ENCODE data around the gene LZTR1.
"Not testable (repeated sequence)": the region's sequence is repeated elsewhere in the genome, so short reads cannot be mapped to it uniquely, and the experiment has no call there.

Gene LZTR1

DNA sequence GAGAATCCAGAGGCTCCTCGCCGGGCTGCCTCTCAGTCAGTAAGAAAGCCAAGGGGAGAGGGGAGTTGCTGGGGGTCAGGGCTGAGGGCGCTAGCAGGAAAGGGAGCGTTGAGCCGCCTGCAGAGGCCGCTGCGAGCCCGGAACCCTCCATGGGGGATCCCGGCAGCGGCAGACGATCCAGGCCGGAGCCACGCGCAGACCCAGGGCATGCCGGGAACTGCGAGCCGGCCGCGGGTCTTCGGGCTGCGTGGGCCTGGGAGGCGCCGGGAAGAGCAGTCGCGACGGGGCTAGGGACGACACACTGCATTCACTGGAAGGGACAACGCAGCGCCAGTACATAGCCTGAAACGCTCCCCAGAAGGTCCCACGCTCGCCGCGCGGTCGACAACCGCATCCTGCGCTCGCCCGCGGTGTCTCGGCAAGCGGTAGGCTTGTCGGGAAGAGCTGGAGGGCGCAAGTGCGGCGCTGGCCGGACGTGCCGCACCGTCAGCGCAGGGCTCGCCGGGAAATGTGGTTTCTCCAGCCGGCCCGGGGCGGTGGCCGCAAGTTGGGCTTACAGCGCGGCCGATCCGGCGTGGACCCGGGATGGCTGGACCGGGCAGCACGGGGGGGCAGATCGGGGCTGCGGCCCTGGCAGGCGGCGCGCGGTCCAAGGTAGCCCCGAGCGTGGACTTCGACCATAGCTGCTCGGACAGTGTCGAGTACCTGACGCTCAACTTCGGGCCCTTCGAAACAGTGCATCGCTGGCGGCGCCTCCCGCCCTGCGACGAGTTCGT lies at the start of gene LZTR1:
LZTR1 (plus strand) TSS at position 511 of the 776 bp plus-strand sequence; CDS start at position 586, 75 bp downstream.
- DNase-seq, result peak; percentile 37 to 66 (median 60)

DNA sequence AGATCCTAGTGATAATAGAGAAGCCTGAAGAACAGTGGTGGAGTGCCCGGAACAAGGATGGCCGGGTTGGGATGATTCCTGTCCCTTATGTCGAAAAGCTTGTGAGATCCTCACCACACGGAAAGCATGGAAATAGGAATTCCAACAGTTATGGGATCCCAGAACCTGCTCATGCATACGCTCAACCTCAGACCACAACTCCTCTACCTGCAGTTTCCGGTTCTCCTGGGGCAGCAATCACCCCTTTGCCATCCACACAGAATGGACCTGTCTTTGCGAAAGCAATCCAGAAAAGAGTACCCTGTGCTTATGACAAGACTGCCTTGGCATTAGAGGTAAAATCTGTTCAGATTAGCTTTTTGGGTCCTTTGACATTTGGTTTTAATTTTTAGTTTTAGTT lies 48.2 kb upstream of the LZTR1 start:
- no peak for DNase-seq

DNA sequence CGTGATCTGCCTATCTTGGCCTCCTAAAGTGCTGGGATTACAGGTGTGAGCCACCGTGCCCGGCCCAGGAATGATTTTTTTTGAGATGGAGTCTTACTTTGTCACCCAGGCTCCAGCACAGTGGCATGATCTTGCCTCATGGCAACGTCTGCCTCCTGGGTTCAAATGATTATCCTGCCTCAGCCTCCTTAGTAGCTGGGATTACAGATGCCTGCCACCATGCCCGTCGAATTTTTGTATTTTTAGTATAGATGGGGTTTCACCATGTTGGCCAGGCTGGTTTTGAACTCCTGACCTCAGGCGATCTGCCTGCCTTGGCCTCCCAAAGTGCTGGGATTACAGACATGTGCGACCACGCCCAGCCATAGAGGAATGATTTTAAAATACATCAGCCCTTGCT lies 47.0 kb upstream of the LZTR1 start:
- DNase-seq, result not testable (repeated sequence)

DNA sequence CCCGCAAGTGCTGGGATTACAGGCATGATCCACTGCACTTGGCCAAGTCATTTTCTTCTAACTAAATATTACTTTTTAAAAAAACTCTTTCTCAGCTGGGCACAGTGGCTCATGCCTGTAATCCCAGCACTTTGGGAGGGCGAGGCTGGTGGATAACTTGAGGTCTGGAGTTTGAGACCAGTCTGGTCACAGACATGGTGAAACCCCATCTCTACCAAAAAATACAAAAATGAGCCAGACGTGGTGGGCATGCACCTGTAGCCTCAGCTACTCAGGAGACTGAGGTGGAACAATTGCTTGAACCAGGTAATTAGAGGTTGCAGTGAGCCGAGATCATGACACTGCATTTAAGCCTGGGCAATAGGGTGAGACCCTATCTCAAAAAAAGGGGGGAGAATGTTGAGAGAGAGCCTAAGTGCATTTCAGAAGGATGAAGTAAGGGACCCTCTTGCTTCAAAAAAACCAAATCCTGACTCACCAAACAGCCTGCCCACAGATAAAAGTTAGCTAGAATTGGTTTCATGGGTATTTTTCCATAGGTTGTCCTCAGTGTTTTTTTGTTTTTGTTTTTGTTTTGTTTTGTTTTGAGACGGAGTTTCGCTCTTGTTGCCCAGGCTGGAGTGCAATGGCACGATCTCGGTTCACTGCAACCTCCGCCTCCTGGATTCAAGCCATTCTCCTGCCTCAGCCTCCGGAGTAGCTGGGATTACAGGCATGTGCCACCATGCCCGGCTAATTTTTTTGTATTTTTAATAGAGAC lies 46.1 kb upstream of the LZTR1 start:
- DNase-seq, result not testable (repeated sequence)

DNA sequence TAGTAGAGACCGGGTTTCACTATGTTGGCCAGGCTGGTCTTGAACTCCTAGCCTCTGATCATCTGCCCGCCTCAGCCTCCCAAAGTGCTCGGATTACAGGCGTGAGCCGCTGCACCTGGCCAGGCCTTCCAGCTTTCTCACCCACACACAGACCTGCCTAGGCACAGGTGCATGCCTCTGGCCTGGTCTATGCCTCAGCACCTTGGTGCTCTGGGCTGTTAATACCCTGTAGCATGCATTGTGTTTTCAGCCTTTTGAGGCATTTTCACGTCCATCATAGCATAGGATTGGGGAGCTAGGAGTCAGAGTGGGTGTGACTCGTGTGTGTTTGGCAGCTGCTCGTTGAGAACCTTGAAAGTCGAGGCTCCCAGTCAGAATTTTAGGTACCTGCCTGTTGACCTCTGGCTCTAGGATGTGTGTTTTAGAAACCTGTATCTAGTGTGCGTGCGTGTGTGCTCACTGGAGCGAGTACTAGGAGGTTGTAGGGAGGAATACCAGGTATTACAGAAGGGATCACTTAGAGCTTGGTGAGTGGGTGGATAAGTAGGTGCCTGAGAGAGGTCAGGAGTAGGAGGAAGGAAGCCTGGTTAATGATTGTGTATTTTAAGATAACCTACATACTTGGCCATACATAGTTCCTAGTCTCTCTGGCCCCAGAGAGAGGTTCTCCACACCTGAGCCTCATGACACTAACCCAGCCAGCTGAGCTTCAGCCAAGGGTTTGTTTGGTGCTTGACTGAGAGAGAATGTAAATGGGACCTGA lies 44.9 kb upstream of the LZTR1 start:
- DNase-seq, result no peak

DNA sequence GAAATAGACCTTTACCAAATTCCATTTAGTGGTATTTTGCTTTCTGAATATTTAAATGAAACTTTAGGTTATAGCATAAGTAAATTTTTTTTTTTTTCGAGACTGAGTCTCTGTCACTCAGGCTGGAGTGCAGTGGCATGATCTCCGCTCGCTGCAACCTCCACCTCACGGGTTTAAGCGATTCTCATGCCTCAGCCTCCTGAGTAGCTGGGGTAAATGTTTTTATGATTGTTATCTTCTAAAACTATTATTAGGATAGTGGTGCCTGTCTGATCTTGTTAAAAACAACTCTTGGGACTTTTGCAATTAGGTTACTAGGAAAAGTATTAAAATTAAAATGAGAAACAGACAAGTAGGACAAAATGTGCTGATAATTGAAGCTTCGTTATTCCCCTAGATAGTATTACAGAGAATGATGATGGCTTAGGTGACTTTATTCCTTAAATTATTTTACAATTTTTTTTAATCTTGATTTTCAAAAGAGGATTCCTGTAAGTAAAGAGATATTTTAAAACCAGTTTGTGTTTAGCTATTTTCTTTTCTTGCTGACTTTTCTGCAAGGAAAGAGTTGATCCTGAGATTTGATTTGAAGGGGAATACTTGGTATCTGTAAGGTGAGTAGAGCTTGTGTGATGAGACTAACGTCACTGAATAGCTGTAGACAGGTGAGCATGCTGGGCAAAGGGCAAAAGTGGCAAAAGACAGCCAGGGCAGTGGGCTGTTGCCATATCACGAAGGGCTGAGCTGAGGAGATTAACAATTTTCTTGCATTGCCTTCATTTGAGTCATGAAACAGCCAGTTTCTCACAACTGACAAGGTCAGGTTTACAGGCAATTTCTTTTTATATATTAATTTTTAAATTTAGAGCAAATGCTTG lies 44.1 kb upstream of the LZTR1 start:
- no peak for DNase-seq

DNA sequence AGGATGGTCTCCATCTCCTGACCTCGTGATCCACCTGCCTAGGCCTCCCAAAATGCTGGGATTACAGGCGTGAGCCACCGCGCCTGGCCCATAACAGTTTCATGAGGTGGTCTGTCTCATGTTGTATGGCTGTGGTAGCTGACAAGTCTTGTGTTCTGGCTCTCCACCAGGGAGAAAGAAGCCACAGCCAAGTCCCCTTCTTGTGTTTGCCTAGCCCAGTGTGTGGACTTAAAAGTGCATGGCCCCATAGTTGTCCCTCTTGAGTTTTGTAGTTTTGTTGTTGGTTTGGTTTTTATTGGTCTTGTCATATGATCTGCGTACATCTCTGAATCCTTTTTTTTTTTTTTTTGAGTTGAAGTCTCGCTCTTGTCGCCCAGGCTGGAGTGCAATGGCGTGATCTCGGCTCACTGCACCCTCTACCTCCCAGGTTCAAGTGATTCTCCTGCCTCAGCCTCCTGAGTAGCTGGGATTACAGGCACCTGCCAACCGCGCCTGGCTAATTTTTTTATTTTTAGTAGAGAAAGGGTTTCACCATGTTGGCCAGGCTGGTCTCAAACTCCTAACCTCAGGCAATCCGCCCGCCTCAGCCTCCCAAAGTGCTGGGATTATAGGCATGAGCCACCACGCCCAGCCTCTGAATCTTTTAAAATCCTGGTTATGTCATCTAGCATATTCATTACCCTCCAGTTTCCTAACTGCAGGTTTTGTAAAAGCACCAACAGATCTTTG lies 42.5 kb upstream of the LZTR1 start:
- DNase-seq, result not testable (repeated sequence)

DNA sequence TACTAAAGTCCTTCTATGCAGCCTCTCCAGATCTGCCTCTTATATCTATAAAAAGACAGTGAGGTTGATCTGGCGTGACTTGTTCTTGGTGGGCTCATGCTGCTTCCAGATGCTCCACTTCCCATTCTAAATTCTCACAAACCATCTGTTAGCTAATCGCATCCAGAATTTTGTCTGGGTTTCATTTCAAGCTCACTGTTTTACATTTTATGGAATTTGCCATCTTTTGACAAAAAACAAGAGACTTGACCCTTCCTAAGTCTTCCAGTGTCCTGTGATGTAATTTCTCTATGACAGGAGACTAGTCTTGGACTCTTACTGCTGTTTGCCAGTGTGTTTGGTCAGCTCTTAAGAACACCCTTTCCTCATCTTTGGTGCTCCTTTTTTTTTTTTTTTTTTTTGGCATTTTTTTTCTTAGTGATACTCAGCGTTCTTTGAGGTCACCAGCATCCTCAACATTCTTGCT lies 41.9 kb upstream of the LZTR1 start:
- DNase-seq, result no peak

DNA sequence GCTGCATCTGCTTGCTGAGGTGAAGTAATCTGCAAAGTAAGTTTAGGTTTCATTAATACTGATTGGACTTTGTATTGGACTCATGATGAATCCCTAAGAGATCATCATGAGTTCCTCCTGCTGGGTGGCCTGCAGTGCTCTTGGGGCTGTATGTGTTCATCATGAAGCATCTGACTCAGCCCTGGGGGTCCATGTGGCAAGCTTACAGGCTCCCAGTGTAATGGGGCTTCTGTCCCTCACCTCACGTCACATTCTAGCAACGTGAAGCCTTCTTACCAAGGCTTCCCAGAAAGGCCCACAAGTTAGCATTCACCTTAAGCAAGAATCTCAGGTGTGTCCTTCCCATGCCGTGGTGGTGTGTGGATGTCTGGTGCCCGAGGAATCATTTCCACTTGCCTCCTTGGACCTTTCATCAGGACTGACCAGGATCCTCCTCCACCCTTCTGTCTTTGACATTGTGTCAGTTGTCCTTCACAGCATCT lies 41.2 kb upstream of the LZTR1 start:
- no peak for DNase-seq

DNA sequence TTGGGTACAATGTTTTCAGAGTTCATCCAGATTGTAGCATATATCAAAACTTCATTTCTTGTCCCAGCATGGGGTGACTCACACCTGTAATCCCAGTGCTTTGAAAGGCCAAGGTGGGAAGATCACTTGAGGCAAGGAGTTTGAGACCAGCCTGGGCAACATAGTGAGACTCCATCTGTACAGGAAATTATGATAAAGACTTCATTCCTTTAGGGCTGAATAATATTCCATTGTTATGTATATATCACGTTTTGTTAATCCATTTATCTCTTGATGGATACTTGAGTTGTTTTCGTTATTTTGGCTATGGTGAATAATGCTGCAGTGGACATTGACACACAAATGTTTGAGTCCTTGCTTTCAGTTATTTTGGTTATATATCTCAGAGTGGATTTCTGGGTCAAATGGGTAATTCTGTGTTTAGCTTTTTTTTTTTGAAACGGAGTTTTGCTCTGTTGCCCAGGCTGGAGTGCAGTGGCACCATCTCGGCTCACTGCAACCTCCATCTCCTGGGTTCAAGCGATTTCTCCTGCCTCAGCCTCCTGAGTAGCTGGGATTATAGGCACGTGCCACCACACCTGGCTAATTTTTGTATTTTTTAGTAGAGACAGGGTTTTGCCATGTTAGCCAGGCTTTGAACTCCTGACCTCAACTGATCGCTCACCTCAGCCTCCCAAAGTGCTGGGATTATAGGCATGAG lies 39.7 kb upstream of the LZTR1 start:
- DNase-seq, result not testable (repeated sequence)

DNA sequence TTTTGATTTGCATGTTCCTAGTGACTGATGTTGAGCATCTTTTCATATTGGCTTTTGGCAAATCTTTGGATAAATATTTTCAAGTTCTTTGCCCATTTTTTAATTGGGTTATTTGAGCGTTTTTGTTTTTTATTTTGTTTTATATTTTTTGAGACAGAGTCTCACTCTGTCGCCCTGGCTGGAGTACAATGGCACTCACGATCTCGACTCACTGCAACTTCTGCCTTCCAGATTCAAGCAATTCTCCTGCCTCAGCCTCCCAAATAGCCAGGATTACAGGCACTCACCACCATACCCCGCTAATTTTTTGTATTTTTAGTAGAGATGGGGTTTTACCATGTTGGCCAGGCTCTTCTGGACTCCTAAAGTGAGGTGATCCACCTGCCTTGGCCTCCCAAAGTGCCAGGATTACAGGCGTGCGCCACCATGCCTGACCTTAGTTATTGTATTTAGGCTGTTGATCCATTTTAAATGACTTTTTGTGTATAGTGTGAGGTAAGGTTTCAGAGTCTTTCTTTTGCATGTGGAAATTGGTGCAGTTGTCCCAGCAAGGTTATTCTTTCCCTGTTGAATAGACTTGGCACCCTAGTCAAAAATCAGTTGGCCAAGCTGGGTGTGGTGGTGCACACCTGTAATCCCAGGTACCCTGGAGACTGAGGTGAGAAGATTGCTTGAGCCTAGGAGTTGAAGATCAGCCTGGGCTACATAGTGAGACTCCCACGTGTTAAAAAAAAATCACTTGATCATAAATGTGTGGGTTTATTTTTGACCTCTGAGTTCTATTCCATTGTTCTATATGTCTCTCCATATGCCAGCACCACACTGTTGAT lies 38.8 kb upstream of the LZTR1 start:
- no peak for DNase-seq

DNA sequence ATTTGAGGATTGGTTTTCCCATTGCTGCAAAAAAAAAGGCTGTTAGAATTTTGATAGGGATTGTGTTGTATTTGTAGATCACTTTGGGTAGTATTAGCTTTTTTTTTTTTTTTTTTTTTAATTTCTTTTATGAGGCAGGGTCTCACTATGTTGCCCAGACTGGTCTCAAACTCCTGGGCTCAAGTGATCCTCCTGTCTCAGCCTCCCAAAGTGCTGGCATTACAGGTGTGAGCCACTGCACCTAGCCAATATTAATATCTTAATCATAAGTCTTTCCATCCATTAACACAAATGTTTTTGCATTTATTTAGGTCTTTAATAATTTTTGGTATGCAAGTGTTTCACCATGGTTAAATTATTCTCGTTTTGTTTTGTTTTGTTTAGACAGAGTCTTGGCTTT lies 38.1 kb upstream of the LZTR1 start:
- no peak for DNase-seq

DNA sequence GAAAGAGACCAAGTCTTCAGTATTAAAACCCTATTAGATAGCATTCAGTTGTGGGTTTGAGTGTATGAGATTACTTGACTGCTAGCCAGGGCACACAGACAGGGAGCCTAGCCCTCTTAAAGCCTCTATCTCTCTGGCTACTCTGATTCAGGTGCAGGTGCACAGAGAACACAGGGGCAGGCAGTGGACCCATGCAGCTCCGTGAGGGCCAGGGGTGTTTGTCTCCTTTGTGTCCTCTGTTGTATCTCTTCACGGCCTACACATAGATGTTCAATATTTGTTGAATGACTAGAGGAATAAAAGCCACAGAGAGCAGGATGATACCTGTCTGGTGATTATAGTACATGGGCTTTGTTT lies 36.5 kb upstream of the LZTR1 start:
- no peak for DNase-seq

DNA sequence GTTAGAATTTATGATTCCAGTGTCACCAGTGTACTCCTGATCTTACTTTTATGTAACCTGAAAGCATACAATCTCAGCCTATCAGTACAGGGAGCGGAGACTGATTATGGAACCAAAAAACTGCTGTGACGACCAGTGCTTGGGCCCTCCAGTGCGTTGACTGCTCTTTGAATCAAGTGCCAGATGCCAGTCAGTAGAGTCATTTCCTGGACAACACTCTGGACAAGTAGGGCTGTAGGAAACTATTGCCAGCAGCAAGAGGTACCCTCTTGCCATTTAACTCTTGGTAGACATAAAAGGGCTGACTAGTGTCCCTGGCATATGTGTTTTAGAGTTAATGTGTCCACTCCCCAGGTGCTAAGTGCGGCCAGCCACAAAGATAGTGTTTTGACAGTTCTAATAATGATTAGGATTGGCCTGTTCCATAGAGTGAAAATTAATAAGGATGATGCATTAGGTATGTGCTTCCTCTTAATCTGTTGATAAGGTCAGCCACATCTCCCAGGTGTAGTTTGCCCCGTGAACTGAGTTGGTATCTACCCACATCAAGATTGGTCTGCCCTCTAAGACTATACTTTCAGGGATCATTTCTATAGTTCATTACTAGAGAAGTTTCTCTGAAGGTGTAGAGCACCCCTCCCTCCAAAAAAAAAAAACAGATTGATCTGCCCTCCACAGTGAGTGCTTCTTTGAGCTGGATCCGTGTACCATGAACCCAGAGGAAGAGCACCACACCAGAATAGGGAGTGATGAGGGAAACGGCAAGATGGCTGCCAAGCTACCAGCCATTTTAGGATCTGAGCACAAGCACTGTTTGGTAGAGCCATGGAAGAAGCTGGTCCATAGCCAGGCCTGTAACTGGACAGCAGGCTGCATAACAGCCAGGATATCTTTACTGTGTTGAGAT lies 35.8 kb upstream of the LZTR1 start:
- DNase-seq, result no peak

DNA sequence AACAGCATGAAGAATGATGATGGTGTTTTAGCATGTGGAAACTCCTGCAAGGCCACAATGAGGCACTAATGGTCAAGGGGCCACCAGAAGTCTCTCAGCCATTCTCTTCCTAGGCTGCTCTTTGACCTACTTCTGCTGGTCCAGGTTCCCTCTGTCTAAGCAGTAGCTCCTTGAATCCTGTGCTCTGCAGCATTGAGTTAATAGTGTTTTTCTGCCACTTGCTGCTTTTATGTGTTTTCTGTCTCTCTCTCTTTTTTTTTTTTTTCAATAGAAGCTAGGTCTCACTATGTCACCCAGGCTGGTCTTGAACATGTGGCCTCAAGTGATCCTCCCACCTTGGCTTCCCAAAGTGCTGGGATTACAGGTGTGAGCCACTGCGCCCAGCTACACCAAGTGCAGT lies 35.1 kb upstream of the LZTR1 start:
- DNase-seq, result no peak

DNA sequence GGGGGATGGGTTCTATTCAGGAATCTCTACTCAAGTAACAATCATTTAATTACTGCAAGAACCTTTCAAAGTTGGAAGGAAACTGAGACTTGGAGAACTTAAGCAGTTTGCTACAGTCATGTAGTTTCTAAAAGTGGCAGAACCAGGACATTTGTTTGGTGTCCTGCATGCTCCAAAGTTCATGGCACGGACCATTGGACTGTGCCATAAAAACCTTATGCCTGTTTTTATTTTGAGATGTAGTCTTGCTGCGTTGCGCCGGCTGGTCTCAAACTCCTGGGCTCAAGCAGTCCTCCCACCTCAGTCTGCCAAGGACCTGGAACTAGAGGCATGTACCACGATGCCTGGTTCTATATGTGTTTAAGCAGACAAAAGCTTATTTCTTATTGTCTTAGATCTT lies 33.6 kb upstream of the LZTR1 start:
- no peak for DNase-seq

DNA sequence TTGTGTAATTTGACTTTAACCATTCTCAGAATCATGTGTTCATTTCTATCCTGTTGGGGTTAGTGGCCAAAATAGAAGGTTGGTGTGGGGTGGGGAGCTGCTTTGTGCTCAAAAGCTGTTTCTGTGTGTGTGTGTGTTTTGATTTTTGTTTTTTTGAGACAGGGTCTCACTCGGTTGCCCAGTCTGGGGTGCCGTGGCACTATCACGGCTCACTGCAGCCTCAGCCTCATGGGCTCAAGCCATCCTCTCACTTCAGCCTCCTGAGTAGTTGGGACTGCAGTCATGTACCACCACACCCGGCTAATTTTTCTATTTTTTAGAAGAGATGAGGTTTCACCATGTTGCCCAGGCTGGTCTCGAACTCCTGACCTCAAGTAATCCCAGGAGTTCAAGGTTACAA lies 33.1 kb upstream of the LZTR1 start:
- DNase-seq, result no peak

DNA sequence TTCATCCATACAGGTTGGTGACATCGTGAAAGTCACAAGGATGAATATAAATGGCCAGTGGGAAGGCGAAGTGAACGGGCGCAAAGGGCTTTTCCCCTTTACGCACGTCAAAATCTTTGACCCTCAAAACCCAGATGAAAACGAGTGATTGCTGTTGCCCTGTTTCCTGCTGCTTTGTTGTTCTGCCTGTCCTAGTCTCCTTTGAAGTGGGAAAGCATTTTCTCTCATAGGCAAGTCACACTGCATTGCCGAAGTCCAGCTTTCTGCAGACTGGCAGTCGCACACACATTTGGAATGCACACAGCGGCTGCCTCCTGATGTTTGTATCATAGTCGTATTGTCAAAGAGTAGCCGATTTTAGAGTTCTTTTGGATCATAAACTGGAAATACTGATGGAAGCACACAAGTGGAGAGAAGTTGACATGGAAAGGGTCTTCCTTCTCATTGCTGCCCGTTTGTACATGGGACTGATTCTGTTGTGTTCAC lies 32.4 kb upstream of the LZTR1 start:
- DNase-seq, result no peak
